PC-3 (cell line): ENCODE results near the gene AKNA.

Experiments used
- EZH2 ChIP-seq: fragments of 300-600 bp; sonication (generic); IDR thresholded peaks from one replicate; pipeline ENCODE4 v1.6.1; 2017; ENCODE audit warnings: antibody characterized with exemption, mild to moderate bottlenecking, low read length; ENCODE audit not compliant: unreplicated experiment
- EZH2phosphoT487 ChIP-seq: fragments of 300-600 bp; sonication (generic); IDR thresholded peaks from 2 replicates; pipeline ENCODE4 v1.6.1; 2018; ENCODE audit warnings: mild to moderate bottlenecking, antibody characterized with exemption, low read length, borderline replicate concordance
- TF ChIP-seq, protein P1 (sequence below): fragments of 300-600 bp; sonication (generic); conservative IDR thresholded peaks from 2 replicates; pipeline ENCODE4 v1.5.1; 2017; ENCODE audit warnings: antibody characterized with exemption, low read depth, mild to moderate bottlenecking, low read length

DNA sequence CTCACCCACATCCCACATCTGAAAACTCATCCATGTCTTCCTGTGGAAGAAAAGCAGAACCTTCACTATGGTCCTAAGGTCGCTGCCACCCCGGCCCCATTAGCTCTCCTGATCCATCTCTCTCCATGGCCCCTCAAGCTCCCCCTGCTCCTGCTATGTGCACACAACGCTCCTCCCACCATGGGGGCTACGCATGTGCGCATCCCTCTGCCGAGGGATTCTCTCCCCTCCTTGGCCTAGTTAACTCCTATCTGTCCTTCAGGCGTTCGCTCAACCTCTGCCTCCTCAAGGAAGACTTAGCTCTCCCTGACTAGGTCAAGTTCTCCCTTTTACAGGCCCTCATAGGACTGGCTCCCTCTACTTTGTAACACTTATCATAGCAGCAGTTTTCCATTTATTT lies 9.8 kb downstream of the AKNA start:
- TF ChIP-seq, protein P1, sequence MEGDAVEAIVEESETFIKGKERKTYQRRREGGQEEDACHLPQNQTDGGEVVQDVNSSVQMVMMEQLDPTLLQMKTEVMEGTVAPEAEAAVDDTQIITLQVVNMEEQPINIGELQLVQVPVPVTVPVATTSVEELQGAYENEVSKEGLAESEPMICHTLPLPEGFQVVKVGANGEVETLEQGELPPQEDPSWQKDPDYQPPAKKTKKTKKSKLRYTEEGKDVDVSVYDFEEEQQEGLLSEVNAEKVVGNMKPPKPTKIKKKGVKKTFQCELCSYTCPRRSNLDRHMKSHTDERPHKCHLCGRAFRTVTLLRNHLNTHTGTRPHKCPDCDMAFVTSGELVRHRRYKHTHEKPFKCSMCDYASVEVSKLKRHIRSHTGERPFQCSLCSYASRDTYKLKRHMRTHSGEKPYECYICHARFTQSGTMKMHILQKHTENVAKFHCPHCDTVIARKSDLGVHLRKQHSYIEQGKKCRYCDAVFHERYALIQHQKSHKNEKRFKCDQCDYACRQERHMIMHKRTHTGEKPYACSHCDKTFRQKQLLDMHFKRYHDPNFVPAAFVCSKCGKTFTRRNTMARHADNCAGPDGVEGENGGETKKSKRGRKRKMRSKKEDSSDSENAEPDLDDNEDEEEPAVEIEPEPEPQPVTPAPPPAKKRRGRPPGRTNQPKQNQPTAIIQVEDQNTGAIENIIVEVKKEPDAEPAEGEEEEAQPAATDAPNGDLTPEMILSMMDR = no peak
- TF ChIP-seq EZH2 = no peak
- TF ChIP-seq EZH2phosphoT487 = no peak
